Neural crest cell (in vitro differentiated cells): Measurements from ENCODE around the gene PACRG. TPM values are rescaled to one million over a fixed set of nuclear protein-coding genes. Genes with fewer than 3 reads are reported as not detected.

Experiments
- DNase-seq: peaks from one replicate; pipeline ENCODE4 v3.0.0; 2021; ENCODE audit warnings: low read depth, mixed read lengths, low spot score
- H3K27ac Mint-ChIP-seq: one replicate; pipeline ENCODE4 v1.8.0; 2021; ENCODE audit warnings: mild to moderate bottlenecking, mixed read lengths; ENCODE audit not compliant: unreplicated experiment
- H3K27me3 Mint-ChIP-seq: 2 replicates; pipeline ENCODE4 v1.8.0; 2021; ENCODE audit warnings: low read depth, mild to moderate bottlenecking, mixed read lengths
- H3K36me3 Mint-ChIP-seq: 2 replicates; pipeline ENCODE4 v1.8.0; 2021; ENCODE audit warnings: low read depth, mild to moderate bottlenecking, mixed read lengths
- H3K4me1 Mint-ChIP-seq: 2 replicates; pipeline ENCODE4 v1.8.0; 2021; ENCODE audit warnings: mixed read lengths
- H3K4me3 Mint-ChIP-seq: one replicate; pipeline ENCODE4 v1.8.0; 2021; ENCODE audit warnings: mild to moderate bottlenecking, mixed read lengths
- H3K9me3 Mint-ChIP-seq: 2 replicates; pipeline ENCODE4 v1.8.0; 2021; ENCODE audit warnings: mixed read lengths
- total RNA-seq: library from RNA; stranded (reverse); gene quantifications from 2 replicates; pipeline ENCODE4 v1.2.1, GENCODE V29; 2021
- TF ChIP-seq, protein P1 (sequence below): fragments of 200-600 bp; sonication (generic); conservative IDR thresholded peaks from 2 replicates; pipeline ENCODE4 v1.5.0; 2021; ENCODE audit warnings: antibody characterized with exemption, mild to moderate bottlenecking

Gene PACRG
- total RNA-seq, 1 donor from 2014 or later: 1.8 TPM

DNA sequence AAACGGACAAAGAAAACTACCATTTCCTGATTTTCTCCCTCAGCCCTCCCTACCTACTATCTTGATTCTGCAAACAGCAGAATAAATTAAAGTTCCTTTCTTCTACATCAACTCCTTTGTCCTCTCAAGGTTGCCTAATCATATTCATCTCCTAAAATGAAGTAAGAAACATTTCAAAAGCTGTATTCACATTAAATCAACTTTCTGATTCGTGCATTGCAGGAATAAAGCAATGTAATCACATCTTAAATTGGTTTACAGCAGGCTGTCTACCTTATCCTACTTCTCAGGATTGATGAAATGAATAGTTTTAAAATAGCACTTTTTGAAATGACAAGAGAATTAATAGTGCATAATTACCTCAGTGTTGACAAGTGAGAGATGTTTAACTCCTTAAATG lies 25.3 kb upstream of the PACRG start:
- Mint-ChIP-seq H3K27ac (no peak overlapping the region), H3K27me3 (no peaks in the 10 kb centered on the region), H3K4me3 (no peak overlapping the region), H3K4me1 (peaks cover 5% of the 10 kb centered on the region), H3K36me3 (no peaks in the 10 kb centered on the region), H3K9me3 (no peaks in the 10 kb centered on the region)
- DNase-seq: no peak
- TF ChIP-seq, protein P1, sequence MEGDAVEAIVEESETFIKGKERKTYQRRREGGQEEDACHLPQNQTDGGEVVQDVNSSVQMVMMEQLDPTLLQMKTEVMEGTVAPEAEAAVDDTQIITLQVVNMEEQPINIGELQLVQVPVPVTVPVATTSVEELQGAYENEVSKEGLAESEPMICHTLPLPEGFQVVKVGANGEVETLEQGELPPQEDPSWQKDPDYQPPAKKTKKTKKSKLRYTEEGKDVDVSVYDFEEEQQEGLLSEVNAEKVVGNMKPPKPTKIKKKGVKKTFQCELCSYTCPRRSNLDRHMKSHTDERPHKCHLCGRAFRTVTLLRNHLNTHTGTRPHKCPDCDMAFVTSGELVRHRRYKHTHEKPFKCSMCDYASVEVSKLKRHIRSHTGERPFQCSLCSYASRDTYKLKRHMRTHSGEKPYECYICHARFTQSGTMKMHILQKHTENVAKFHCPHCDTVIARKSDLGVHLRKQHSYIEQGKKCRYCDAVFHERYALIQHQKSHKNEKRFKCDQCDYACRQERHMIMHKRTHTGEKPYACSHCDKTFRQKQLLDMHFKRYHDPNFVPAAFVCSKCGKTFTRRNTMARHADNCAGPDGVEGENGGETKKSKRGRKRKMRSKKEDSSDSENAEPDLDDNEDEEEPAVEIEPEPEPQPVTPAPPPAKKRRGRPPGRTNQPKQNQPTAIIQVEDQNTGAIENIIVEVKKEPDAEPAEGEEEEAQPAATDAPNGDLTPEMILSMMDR: no peak

DNA sequence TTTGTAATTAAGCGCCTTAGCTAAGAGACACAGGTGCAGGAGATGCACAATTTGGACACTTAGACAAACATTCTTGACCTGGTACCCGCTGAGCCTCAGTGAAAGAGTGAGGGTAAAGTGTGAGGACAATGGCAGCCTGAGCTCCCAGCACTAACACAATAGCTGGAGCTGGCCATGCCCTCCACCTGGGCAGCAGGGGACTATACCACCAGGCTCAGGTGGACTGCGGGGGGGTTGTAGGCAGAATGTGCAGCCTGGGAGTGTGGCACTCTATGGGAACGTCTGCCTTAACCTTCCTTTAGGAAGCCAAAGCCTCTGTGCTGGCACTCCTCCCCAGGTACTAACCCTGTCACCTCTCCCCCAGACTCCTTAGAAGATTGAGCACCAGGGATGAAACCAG lies 23.8 kb upstream of the PACRG start:
- Mint-ChIP-seq H3K36me3 (no peaks in the 10 kb centered on the region), H3K4me1 (peaks cover 5% of the 10 kb centered on the region), H3K9me3 (no peaks in the 10 kb centered on the region), H3K4me3 (no peak overlapping the region), H3K27ac (no peak overlapping the region), H3K27me3 (no peaks in the 10 kb centered on the region)
- TF ChIP-seq, protein P1: no peak
- DNase-seq: no peak

DNA sequence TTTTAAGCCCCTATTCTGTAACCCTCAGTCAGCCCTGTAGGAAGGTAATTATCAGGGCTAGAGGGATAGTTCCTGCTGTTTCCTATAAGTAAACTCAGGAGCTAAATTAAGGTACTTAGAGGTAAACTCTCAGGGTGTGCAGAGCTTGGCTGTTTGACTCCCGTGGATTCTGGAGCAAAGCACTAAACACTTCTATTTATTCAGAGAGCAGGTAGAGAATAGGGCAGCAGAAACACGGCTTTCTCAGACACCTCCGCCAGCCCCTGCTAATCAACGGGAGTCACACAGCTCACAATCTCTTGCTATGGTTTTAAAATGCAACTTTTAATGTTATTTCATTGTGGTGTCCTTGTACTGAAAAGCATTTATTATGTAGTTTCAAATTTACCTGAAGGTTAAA lies 22.0 kb upstream of the PACRG start:
- no peaks in the 10 kb centered on the region for H3K27me3 Mint-ChIP-seq
- peaks cover 5% of the 10 kb centered on the region for H3K4me1 Mint-ChIP-seq
- TF ChIP-seq, protein P1: no peak
- no peaks in the 10 kb centered on the region for H3K36me3 Mint-ChIP-seq
- no peak for DNase-seq
- peaks cover 2% of the 10 kb centered on the region for H3K9me3 Mint-ChIP-seq
- H3K27ac Mint-ChIP-seq: no peak overlapping the region
- no peak overlapping the region for H3K4me3 Mint-ChIP-seq

DNA sequence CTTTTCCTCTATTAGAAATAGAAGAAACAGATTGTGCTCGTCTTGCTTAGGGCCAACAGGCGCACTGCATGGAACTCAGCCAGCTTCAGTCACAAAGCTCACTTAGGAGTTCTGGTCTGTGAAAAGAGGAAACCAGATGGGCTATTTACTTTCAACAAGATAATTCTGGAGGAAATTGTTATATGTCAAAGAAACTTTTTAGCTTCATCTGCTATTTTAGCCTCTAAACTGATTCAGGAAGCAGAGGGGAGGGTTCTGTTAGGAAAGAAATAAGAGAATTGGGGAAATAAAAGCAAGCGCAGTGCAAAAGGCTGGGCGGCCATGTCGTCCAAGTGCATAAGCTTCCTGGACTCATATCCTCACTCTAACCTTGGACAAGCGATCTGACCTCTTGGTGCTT lies 21.5 kb upstream of the PACRG start:
- H3K27me3 Mint-ChIP-seq: no peaks in the 10 kb centered on the region
- no peak for DNase-seq
- TF ChIP-seq, protein P1: no peak
- H3K4me1 Mint-ChIP-seq: peaks cover 5% of the 10 kb centered on the region
- peaks cover 2% of the 10 kb centered on the region for H3K9me3 Mint-ChIP-seq
- no peaks in the 10 kb centered on the region for H3K36me3 Mint-ChIP-seq
- H3K27ac Mint-ChIP-seq: no peak overlapping the region
- H3K4me3 Mint-ChIP-seq: no peak overlapping the region

DNA sequence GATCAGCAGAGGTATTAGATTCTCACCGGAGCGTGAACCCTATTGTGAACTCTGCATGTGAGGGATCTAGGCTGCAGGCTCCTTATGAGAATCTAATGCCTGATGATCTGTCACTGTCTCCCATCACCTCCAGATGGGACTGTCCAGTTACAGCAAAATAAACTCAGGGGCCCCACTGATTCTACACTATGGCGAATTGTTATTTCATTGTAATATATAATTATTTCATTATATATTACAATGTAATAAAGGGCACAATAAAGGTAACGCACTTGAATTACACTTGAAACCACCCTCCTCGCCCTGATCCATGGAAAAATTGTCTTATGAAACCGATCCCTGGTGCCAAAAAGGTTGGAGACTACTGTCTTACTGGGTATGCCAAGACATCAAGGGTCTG lies 18.8 kb upstream of the PACRG start:
- peaks cover 4% of the 10 kb centered on the region for H3K9me3 Mint-ChIP-seq
- no peaks in the 10 kb centered on the region for H3K36me3 Mint-ChIP-seq
- no peak overlapping the region for H3K27ac Mint-ChIP-seq
- no peaks in the 10 kb centered on the region for H3K27me3 Mint-ChIP-seq
- no peak for DNase-seq
- TF ChIP-seq, protein P1: no peak
- no peak overlapping the region for H3K4me3 Mint-ChIP-seq
- H3K4me1 Mint-ChIP-seq: peaks cover 1% of the 10 kb centered on the region

DNA sequence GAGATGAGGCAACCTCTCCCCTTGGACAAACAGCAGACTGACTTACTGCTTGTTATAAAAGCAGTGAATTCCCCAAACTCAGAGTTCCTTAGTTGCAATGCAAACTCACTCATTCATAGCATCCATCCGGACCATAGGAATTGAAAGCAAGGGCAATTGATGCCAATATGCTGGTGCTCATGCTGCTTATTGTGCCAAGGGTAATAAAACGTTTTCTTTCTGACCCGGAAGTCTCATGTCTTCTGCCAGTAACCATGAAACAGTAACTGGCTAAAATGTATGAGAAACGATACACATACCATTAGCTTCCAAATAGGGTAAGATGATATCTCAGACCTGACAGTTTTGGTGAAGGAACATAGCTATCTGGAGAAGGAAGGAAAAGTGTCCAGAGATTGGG lies 18.3 kb upstream of the PACRG start:
- TF ChIP-seq, protein P1: no peak
- Mint-ChIP-seq H3K9me3 (peaks cover 4% of the 10 kb centered on the region), H3K36me3 (no peaks in the 10 kb centered on the region), H3K4me1 (peaks cover 6% of the 10 kb centered on the region), H3K27ac (no peak overlapping the region), H3K27me3 (no peaks in the 10 kb centered on the region), H3K4me3 (no peak overlapping the region)
- DNase-seq: no peak
